Activated CD4-positive, alpha-beta T cell treated with anti-CD3 and anti-CD28 coated beads, Interleukin-2, amount 50 U/mL, for 16 hours (primary cell): ENCODE data around the gene SLC4A8.

Experiments
- DNase-seq: peaks from one replicate; pipeline ENCODE4 v3.0.0-alpha.2; 2020

SLC4A8 gene

GRCh38 chr12:51395283-51396230, 29.1 kb upstream of the SLC4A8 start:
- peak; percentile 64 for DNase-seq

GRCh38 chr12:51397670-51398069, 27.0 kb upstream of the SLC4A8 start:
- DNase-seq: no peak

- no peak for DNase-seq
Measured at GRCh38 chr12:51399891-51400290, 24.7 kb upstream of the SLC4A8 start.

- no peak for DNase-seq
Measured at GRCh38 chr12:51401020-51401419, 23.6 kb upstream of the SLC4A8 start.

- DNase-seq: no peak
Measured at GRCh38 chr12:51401486-51401885, 23.1 kb upstream of the SLC4A8 start.

GRCh38 chr12:51401900-51402299, 22.7 kb upstream of the SLC4A8 start:
- no peak for DNase-seq

- no peak for DNase-seq
Measured at GRCh38 chr12:51403159-51403558, 21.5 kb upstream of the SLC4A8 start.

GRCh38 chr12:51403681-51404136, 20.9 kb upstream of the SLC4A8 start:
- DNase-seq: no peak

GRCh38 chr12:51404627-51405026, 20.0 kb upstream of the SLC4A8 start:
- DNase-seq: no peak

- no peak for DNase-seq
Measured at GRCh38 chr12:51405801-51406207, 18.8 kb upstream of the SLC4A8 start.

- no peak for DNase-seq
Measured at GRCh38 chr12:51406290-51406689, 18.3 kb upstream of the SLC4A8 start.

- no peak for DNase-seq
Measured at GRCh38 chr12:51406859-51407258, 17.8 kb upstream of the SLC4A8 start.

- no peak for DNase-seq
Measured at GRCh38 chr12:51407604-51408003, 17.0 kb upstream of the SLC4A8 start.

GRCh38 chr12:51409846-51410245, 14.8 kb upstream of the SLC4A8 start:
- DNase-seq: no peak

GRCh38 chr12:51413149-51413548, 11.5 kb upstream of the SLC4A8 start:
- no peak for DNase-seq

- no peak for DNase-seq
Measured at GRCh38 chr12:51413791-51414190, 10.8 kb upstream of the SLC4A8 start.

- no peak for DNase-seq
Measured at GRCh38 chr12:51415931-51416330, 8.7 kb upstream of the SLC4A8 start.

GRCh38 chr12:51417826-51418225, 6.8 kb upstream of the SLC4A8 start:
- DNase-seq: no peak

GRCh38 chr12:51419425-51420193, 5.0 kb upstream of the SLC4A8 start:
- no peak for DNase-seq

GRCh38 chr12:51421266-51421884, 3.3 kb upstream of the SLC4A8 start:
- peak; percentile 68 for DNase-seq

GRCh38 chr12:51424094-51424661, 453 bp upstream of the SLC4A8 start:
- DNase-seq: no peak

- no peak for DNase-seq
Measured at GRCh38 chr12:51428256-51428655, 3.6 kb downstream of the SLC4A8 start.

- DNase-seq: no peak
Measured at GRCh38 chr12:51429700-51430099, 5.1 kb downstream of the SLC4A8 start.
